Measurements from ENCODE around the gene MAP10. TPM values are rescaled to one million over a fixed set of nuclear protein-coding genes. Genes with fewer than 3 reads are reported as not detected.

MAP10 gene
- total RNA-seq, 1 experiment from 2014 or later, result 1.2 TPM

DNA sequence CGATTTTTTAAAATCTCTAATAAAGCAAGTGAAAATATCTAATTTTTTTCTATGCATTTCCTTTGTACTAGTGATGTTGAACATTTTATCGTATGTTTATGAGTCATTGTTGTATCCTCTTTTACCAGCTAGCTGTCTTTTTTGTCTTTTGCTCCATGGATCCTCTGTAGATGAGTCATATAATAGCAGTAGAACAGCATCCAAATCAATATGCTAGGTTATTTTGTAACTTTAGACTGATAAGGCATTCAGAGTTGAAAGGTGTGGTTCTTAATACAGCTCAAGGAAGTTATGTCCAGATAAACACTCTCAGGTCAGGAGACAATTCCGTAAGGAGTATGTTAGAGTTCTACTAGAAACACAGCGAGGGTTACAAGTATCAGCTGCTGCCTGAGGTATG lies 31.9 kb downstream of the MAP10 start:
- H2AFZ ChIP-seq (ENCODE audit: low read length), result no peak overlapping the region
- H2BK5ac ChIP-seq (ENCODE audit: insufficient read length, low read length), result no peak overlapping the region
- H2AK5ac ChIP-seq (ENCODE audit: insufficient read length, low read length), result no peak overlapping the region
- no peak overlapping the region for H3K4me3 Mint-ChIP-seq
- H3K27ac Mint-ChIP-seq, result no peak overlapping the region
- H2BK20ac ChIP-seq (ENCODE audit: low read depth, low read length, poor library complexity, severe bottlenecking), result no peak overlapping the region
- peaks cover 14 to 22% of the 10 kb centered on the region in 2 experiments for H3K9me3 Mint-ChIP-seq
- peaks cover 0 to 18% (median 1%) of the 10 kb centered on the region in 3 experiments; a peak in 5 of 7 replicates for H3K36me3 Mint-ChIP-seq (ENCODE audit: insufficient read depth in 1 of 3, low read depth in 3 of 3)
- H3K9ac ChIP-seq (ENCODE audit: extremely low read depth, insufficient read length, low read length), result no peak overlapping the region
- no peaks in the 10 kb centered on the region for H3K4me1 ChIP-seq (ENCODE audit: insufficient read depth, low read length)
- no peak overlapping the region for H4K91ac ChIP-seq (ENCODE audit: insufficient read length, low read depth, low read length)
- H3K79me1 ChIP-seq (ENCODE audit: insufficient read depth, low read depth, low read length, poor library complexity, severe bottlenecking), result no peaks in the 10 kb centered on the region
- WGBS (ENCODE audit: extremely low coverage, insufficient read length, low lambda C conversion rate), result no CpG with 5 or more reads among the region's 4 CpGs
- DNase-seq, result no peak
- H3K27me3 Mint-ChIP-seq (ENCODE audit: low read depth), result peaks cover 2% of the 10 kb centered on the region
- H3K4ac ChIP-seq (ENCODE audit: low read depth, low read length), result no peak overlapping the region
- no peaks in the 10 kb centered on the region for H3K23me2 ChIP-seq (ENCODE audit: insufficient read length, low read depth, low read length, poor library complexity, severe bottlenecking)
- no peaks in the 10 kb centered on the region for H3K9me3 ChIP-seq (ENCODE audit: control insufficient read depth, low read depth, low read length)
- no peak overlapping the region for H3K23ac ChIP-seq (ENCODE audit: insufficient read length, low read depth, low read length)
- no peak overlapping the region for H3K27ac ChIP-seq (ENCODE audit: insufficient read length, low read depth, low read length)
- H3K4me1 Mint-ChIP-seq, result no peaks in the 10 kb centered on the region
- H2BK15ac ChIP-seq (ENCODE audit: low read depth, low read length), result no peak overlapping the region
- TF ChIP-seq CTCF (conservative IDR thresholded peaks at IDR 0.05), result no peak
- no peaks in the 10 kb centered on the region for H3K27me3 ChIP-seq (ENCODE audit: insufficient read depth, low read length)
- H3K56ac ChIP-seq (ENCODE audit: insufficient read length, low read depth, low read length), result no peak overlapping the region
- no peak overlapping the region for H2BK12ac ChIP-seq (ENCODE audit: insufficient read length, low read depth, low read length)
- no peaks in the 10 kb centered on the region for H4K20me1 ChIP-seq (ENCODE audit: control insufficient read depth, insufficient read depth, insufficient read length)
- no peak overlapping the region for H3K18ac ChIP-seq (ENCODE audit: insufficient read length, low read depth, low read length)
- H3K79me2 ChIP-seq (ENCODE audit: insufficient read depth, low read length), result no peaks in the 10 kb centered on the region
- no peak overlapping the region for H4K5ac ChIP-seq (ENCODE audit: insufficient read length, low read depth, low read length)
- H3K4me2 ChIP-seq (ENCODE audit: insufficient read depth, insufficient read length, low read length), result no peak overlapping the region
- H2BK120ac ChIP-seq (ENCODE audit: low read depth, low read length, poor library complexity, severe bottlenecking), result no peak overlapping the region
- H4K8ac ChIP-seq (replicated peaks; ENCODE audit: insufficient read length, low read depth, low read length), result no peak overlapping the region
- no peak overlapping the region for H3T11ph ChIP-seq (ENCODE audit: low read length)
- H3K14ac ChIP-seq (ENCODE audit: insufficient read depth, low read length), result no peak overlapping the region
